ENCODE data around the gene GLCE. TPM values are rescaled to one million over a fixed set of nuclear protein-coding genes. Genes with fewer than 3 reads are reported as not detected.
"Not testable (repeated sequence)": the region's sequence is repeated elsewhere in the genome, so short reads cannot be mapped to it uniquely, and the experiment has no call there.

Gene GLCE
- polyA plus RNA-seq, 1 donor: 27.4 TPM

- DNase-seq (ENCODE audit: low read depth): no peak
Measured at GRCh38 chr15:69135499-69135898, 24.9 kb upstream of the GLCE start.

- DNase-seq (ENCODE audit: low read depth): no peak
Measured at GRCh38 chr15:69138963-69139362, 21.5 kb upstream of the GLCE start.

GRCh38 chr15:69140306-69140705 lies 20.1 kb upstream of the GLCE start:
- DNase-seq (ENCODE audit: low read depth): no peak

- no peak for DNase-seq (ENCODE audit: low read depth)
Measured at GRCh38 chr15:69141286-69141701, 19.1 kb upstream of the GLCE start.

- no peak for DNase-seq (ENCODE audit: low read depth)
Measured at GRCh38 chr15:69141833-69142232, 18.6 kb upstream of the GLCE start.

- DNase-seq (ENCODE audit: low read depth): no peak
Measured at GRCh38 chr15:69143756-69144436, 16.5 kb upstream of the GLCE start.

- no peak for DNase-seq (ENCODE audit: low read depth)
Measured at GRCh38 chr15:69144530-69144929, 15.9 kb upstream of the GLCE start.

- no peak for DNase-seq (ENCODE audit: low read depth)
Measured at GRCh38 chr15:69145149-69145693, 15.2 kb upstream of the GLCE start.

GRCh38 chr15:69145694-69146492 lies 14.5 kb upstream of the GLCE start:
- no peak for DNase-seq (ENCODE audit: low read depth)

GRCh38 chr15:69146724-69147435 lies 13.6 kb upstream of the GLCE start:
- DNase-seq (ENCODE audit: low read depth): no peak

GRCh38 chr15:69148465-69148864 lies 12.0 kb upstream of the GLCE start:
- no peak for DNase-seq (ENCODE audit: low read depth)

- DNase-seq (ENCODE audit: low read depth): no peak
Measured at GRCh38 chr15:69149163-69149562, 11.3 kb upstream of the GLCE start.

GRCh38 chr15:69149803-69150202 lies 10.6 kb upstream of the GLCE start:
- no peak for DNase-seq (ENCODE audit: low read depth)

- DNase-seq (ENCODE audit: low read depth): no peak
Measured at GRCh38 chr15:69150336-69150735, 10.1 kb upstream of the GLCE start.

- no peak for DNase-seq (ENCODE audit: low read depth)
Measured at GRCh38 chr15:69150841-69151240, 9.6 kb upstream of the GLCE start.

GRCh38 chr15:69153046-69153445 lies 7.4 kb upstream of the GLCE start:
- DNase-seq (ENCODE audit: low read depth): no peak

- DNase-seq (ENCODE audit: low read depth): not testable (repeated sequence)
Measured at GRCh38 chr15:69153587-69153986, 6.8 kb upstream of the GLCE start.

GRCh38 chr15:69154078-69154477 lies 6.4 kb upstream of the GLCE start:
- DNase-seq (ENCODE audit: low read depth): no peak

GRCh38 chr15:69154684-69155083 lies 5.8 kb upstream of the GLCE start:
- no peak for DNase-seq (ENCODE audit: low read depth)

GRCh38 chr15:69156736-69157381 lies 3.6 kb upstream of the GLCE start:
- DNase-seq (ENCODE audit: low read depth): no peak

GRCh38 chr15:69158201-69158842 lies 2.1 kb upstream of the GLCE start:
- no peak for DNase-seq (ENCODE audit: low read depth)
